DOHH2 (cell line): ENCODE measurements around the gene SNCB.

Experiments used
- CTCF ChIP-seq: fragments of 200-600 bp; sonication (generic); IDR thresholded peaks from one replicate; pipeline ENCODE4 v1.5.1; 2014; ENCODE audit warnings: antibody characterized with exemption, mild to moderate bottlenecking, low read depth, low read length; ENCODE audit not compliant: poor library complexity, severe bottlenecking
- EZH2phosphoT487 ChIP-seq: fragments of 200-600 bp; sonication (generic); IDR thresholded peaks from 2 replicates; pipeline ENCODE4 v1.6.1; 2017; ENCODE audit warnings: borderline replicate concordance, mild to moderate bottlenecking, antibody characterized with exemption, low read length, moderate library complexity, mixed read lengths

- TF ChIP-seq CTCF (no peak), EZH2phosphoT487 (no peak)
These were observed 3.3 kb upstream of the SNCB start for GRCh38 chr5:176633598-176633997.
